GM18526 (cell line): ENCODE results near the gene NECTIN4.

ENCODE experiments used
- POLR2A ChIP-seq: IDR thresholded peaks from 3 replicates; pipeline ENCODE4 v1.6.1; 2011; ENCODE audit not compliant: insufficient read length; ENCODE audit errors: extremely low read depth

NECTIN4 gene

GRCh38 chr1:161074676-161075368 is 14.5 kb downstream of the NECTIN4 start:
- no peak for TF ChIP-seq POLR2A

- TF ChIP-seq POLR2A: no peak
Measured at GRCh38 chr1:161073474-161074121, 15.8 kb downstream of the NECTIN4 start.

DNA sequence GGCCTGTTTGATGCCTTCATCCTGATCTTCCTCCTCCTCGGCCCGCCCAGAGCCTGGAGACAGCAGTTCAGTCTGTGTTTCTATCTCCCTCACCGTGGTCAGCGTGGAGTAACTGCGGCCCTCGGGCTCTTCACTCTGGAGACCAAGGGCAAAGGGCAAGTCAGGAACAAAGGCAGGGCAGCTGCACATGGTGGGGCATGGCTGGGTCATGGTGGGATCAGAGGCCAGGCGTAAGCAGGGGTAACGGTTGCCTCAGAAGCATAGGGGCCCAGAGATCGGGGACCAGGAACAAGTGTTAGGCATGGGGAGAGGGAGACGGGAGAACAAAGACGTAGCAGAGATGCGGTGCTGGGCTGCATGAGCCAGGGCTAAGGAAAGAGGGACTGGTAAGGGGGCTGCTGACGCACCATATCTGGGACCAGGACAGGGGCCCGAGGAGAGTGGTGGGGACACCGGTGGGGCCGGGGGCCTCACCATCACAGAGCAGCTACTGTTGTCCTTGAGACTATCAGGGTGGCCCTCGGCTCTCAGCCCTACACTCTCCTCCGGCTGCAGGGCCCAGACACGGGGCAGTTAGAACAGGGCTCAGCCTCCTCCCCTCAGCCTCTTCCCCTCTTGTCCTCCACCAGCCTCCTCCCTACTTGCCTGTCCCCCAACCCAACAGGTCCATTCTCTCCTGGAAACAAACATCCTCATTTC is 16.5 kb downstream of the NECTIN4 start:
- TF ChIP-seq POLR2A: no peak

GRCh38 chr1:161071886-161072371 is 17.4 kb downstream of the NECTIN4 start:
- no peak for TF ChIP-seq POLR2A

DNA sequence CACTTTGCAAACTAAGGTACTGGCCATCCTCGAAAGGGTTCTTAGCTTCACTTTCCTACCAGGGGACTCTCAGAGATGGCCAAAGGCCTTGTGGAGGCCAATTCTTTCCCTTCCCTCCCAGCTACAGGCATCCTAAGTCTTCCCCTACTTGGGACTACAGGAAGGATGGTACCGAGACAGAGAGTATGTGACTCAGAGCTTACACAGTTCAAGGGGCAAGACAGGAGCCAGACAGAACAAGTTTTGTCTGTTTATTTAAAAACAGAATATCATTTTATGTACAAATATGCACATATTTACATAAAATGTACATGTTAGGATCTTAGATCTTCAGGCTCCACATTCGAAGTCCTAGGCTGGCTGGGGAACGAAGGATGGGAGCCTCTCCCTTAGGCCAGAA is 18.6 kb downstream of the NECTIN4 start:
- TF ChIP-seq POLR2A: no peak

- TF ChIP-seq POLR2A: peak; percentile 87
Measured at GRCh38 chr1:161069731-161070270, 19.6 kb downstream of the NECTIN4 start, which contains the start of gene ARHGAP30. ARHGAP30 (minus strand) TSS chr1:161069891; CDS start chr1:161069624, 267 bp downstream.

DNA sequence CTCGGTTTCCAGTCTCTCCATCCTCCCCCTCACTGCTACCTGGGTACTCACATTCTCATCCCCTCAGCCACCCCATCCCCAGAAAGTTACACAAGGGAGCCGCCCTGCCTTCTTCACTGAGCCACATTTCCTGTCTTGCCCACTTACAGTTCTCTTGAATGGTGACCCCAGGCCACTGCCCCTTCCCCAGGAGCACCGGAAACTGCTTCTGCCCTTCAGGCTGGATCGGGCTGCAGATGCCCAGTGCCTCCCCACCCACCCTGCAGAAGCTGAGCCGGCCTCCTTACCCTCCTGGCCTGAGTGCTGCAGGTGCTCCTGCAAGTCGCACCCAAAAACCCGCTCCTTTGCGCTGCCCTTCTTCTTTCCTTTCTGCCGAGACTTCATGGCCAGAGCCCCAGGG is 20.1 kb downstream of the NECTIN4 start:
- TF ChIP-seq POLR2A: no peak

DNA sequence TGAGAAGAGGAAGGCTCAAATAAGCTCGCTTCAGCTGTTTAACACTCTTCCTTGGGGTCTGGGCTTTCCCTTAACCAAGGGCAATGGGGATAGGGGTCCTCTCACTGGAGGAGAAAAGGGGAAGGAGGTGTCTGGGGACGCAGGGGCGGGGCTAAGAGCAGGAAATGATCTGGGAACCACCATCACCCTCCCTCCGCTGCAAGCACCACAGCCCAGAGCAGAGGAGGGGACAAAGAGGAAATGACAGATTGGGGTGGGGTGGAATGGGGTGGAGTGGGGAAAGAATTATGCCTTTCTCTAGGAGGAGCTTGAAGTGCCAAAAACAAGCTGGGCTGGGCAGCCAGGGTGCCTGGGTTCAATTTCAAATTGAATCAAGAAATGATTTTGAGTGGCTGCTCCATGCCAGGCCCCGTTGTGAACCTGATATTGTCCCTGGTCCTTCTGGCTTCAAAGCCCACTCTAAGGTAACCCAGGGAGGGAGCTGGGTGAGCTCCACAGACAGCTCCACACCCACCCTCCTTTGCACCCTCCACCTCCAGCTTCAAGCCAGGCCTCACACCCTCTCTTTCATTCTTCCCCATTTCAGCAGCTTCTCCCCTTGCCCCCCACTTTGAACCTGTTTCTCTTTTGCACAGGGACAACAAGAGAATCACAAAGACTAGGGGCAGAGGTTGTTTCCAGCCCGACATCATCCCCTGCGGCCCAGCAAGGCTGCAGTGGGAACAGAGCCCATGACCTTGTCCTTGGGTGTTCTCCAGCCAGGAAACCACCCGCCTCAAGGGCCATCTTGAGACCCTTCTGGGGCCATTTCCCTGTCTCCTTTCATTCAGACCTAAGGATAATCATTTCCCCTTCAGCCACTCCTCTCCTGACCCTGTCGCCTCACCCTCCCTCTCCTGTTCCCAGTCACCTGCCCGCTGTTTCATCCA is 20.8 kb downstream of the NECTIN4 start:
- peak; percentile 48 for TF ChIP-seq POLR2A

GRCh38 chr1:161066694-161067093 is 22.7 kb downstream of the NECTIN4 start:
- TF ChIP-seq POLR2A: no peak

GRCh38 chr1:161061419-161061818 is 27.9 kb downstream of the NECTIN4 start:
- no peak for TF ChIP-seq POLR2A

DNA sequence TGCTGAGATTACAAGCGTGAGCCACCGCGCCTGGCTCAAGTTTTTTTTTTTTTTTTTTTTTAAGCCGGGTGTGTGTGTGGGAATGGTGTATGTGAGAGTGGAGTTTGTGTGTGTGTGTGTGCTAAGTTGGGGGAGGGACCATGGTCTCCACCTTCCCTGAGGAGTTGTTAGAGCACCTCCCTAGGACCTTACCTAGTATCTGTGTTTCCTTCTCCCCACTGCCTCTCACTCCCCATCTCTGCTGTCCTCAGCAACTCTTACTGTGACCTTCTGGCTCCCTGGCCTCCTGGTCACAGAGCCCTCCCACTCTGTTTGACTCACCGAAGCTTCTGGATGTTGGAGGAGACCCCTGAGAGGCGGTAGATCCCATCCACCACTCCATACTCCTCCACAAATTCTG is 30.1 kb downstream of the NECTIN4 start:
- no peak for TF ChIP-seq POLR2A

- no peak for TF ChIP-seq POLR2A
Measured at GRCh38 chr1:161054805-161055204, 34.6 kb downstream of the NECTIN4 start.

DNA sequence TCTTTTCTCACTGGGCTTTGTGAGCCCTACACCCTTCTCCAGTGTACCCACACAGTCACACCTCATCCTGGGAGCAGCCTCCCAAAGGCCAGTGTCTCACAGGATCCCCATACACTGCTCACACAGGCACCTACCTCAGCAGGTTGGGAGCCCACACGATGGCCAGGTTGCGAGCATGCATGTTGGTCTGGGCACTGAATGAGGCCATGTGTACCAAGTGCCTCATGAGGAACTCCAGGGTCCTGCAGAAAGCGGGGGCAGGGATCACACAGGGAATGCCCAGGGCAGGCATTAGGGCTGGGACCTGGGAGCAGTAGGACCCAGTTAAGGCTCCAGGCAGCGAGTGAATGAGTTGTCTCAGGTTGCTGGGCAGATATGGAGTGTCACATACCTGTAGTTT is 35.1 kb downstream of the NECTIN4 start:
- TF ChIP-seq POLR2A: no peak

DNA sequence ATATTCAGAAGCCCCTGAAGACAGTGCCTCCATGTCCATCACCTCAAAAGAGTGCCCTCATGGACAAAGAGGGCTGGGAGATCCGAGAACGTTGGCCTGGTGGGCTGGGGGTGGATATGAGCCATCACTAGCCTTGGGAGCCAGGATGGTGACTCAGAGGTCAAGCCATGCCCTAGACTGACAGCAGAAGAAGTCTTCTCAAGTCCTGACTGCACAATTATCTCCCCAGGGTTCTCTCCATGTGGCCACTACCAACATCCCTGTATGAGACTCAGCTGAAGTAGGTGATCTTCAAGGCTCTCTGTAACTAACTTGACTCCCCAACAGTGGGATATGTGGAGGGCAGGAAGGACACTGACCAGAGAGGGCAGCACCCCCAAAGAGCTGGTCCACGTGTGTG is 36.5 kb downstream of the NECTIN4 start:
- TF ChIP-seq POLR2A: no peak

- TF ChIP-seq POLR2A: no peak
Measured at GRCh38 chr1:161051219-161051618, 38.1 kb downstream of the NECTIN4 start.
